ENCODE results near the gene ACOT8. TPM values are rescaled to one million over a fixed set of nuclear protein-coding genes. Genes with fewer than 3 reads are reported as not detected.

Gene ACOT8
- total RNA-seq, 4 donors from 2014 or later, result 84.6 to 108 (median 99.7) TPM

DNA sequence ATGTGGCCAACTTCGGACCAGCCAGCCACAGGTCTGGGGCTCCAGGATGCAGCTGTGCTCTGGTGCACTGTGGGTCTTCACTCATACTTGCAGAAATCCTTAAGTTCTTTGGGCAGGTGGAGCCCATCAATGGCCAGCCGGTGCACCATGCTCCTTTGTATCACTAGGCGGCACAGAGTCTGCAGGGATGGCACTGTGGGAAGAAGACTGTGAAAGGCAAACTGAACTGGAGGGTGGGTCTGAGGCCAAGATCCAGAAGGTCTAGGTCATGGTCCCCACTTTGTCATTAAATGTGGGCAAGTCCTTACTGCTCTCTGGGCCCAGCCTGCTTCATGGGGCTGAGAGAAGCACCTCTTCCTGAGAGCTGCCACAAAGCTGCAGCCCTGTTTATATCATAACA, 31.5 kb upstream of the ACOT8 start:
- intact Hi-C loops (cut with DNase I; ENCODE audit: low total_unique reads), result no loop called here
- DNase-seq, result no peak
- WGBS, 2 donors (ENCODE audit: low coverage in 1 of 2), result 90% methylated on average over 3 of the region's 3 CpGs; no CpG with 5 or more reads in 1 of the 2 donors
- peaks cover 15 to 47% (median 35%) of the 10 kb centered on the region in 4 donors for H3K4me1 ChIP-seq
- in situ Hi-C loops (cut with MboI; ENCODE audit: low pct_ligation_motif_present in 1 of 4, low pct_unique_long_range_greater_than_20kb in 1 of 4, low sequenced_read_pairs in 3 of 4), result no loop called here
- no peaks in the 10 kb centered on the region for H3K27me3 ChIP-seq
- H3K9me3 ChIP-seq, result no peaks in the 10 kb centered on the region
- peaks cover 0 to 1% (median 0%) of the 10 kb centered on the region in 4 donors for H3K36me3 ChIP-seq
- no peak overlapping the region for H3K4me3 ChIP-seq
- TF ChIP-seq, protein P1, sequence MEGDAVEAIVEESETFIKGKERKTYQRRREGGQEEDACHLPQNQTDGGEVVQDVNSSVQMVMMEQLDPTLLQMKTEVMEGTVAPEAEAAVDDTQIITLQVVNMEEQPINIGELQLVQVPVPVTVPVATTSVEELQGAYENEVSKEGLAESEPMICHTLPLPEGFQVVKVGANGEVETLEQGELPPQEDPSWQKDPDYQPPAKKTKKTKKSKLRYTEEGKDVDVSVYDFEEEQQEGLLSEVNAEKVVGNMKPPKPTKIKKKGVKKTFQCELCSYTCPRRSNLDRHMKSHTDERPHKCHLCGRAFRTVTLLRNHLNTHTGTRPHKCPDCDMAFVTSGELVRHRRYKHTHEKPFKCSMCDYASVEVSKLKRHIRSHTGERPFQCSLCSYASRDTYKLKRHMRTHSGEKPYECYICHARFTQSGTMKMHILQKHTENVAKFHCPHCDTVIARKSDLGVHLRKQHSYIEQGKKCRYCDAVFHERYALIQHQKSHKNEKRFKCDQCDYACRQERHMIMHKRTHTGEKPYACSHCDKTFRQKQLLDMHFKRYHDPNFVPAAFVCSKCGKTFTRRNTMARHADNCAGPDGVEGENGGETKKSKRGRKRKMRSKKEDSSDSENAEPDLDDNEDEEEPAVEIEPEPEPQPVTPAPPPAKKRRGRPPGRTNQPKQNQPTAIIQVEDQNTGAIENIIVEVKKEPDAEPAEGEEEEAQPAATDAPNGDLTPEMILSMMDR (IDR thresholded peaks at IDR 0.05), result no peak
- TF ChIP-seq EP300 (IDR thresholded peaks at IDR 0.05; ENCODE audit: low read depth), result no peak
- TF ChIP-seq POLR2A (IDR thresholded peaks at IDR 0.05), result no peak
- no peak for TF ChIP-seq POLR2AphosphoS5 (IDR thresholded peaks at IDR 0.05)
- no peak overlapping the region for H3K27ac ChIP-seq

DNA sequence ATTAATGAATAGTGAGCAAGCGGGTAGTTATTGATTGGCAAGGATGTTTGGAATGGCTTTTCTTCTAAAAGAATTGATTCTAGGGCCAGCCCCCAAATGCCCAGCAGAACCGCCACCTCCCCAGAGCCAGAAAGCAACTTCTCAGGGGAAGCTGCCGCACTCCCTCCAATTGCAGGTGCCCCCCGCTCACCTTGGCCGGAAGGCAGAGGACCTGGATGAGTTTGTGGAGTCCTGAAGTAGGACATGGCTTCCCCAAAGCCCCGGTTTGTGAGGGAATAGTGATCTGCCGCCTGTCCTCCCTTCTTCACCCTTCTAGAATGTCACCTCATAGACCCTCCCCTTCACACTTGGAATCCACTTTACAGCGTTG, 30.1 kb upstream of the ACOT8 start, which contains the start of gene SPATA25:
TSS of gene SPATA25 (minus strand) at position 277 of the 370 bp plus-strand sequence. CDS start at position 245, 32 bp downstream.
- in situ Hi-C loops (cut with MboI; ENCODE audit: low pct_ligation_motif_present in 1 of 4, low pct_unique_long_range_greater_than_20kb in 1 of 4, low sequenced_read_pairs in 3 of 4), result no loop called here
- Histone ChIP-seq H3K36me3 (peaks cover 0 to 7% (median 3%) of the 10 kb centered on the region in 4 donors), H3K4me1 (peaks cover 6 to 35% (median 22%) of the 10 kb centered on the region in 4 donors), H3K9me3 (no peaks in the 10 kb centered on the region), H3K27ac (no peak within 1 kb of the TSS), H3K4me3 (no peak within 1 kb of the TSS), H3K27me3 (no peaks in the 10 kb centered on the region)
- no peak for DNase-seq
- intact Hi-C loops (cut with DNase I; ENCODE audit: low total_unique reads), result no loop called here
- TF ChIP-seq, protein P1 (IDR thresholded peaks at IDR 0.05), result no peak
- no peak for TF ChIP-seq POLR2AphosphoS5 (IDR thresholded peaks at IDR 0.05)
- WGBS, 2 donors (ENCODE audit: low coverage in 1 of 2), result 92% methylated on average over 8 of the region's 8 CpGs; no CpG with 5 or more reads in 1 of the 2 donors

DNA sequence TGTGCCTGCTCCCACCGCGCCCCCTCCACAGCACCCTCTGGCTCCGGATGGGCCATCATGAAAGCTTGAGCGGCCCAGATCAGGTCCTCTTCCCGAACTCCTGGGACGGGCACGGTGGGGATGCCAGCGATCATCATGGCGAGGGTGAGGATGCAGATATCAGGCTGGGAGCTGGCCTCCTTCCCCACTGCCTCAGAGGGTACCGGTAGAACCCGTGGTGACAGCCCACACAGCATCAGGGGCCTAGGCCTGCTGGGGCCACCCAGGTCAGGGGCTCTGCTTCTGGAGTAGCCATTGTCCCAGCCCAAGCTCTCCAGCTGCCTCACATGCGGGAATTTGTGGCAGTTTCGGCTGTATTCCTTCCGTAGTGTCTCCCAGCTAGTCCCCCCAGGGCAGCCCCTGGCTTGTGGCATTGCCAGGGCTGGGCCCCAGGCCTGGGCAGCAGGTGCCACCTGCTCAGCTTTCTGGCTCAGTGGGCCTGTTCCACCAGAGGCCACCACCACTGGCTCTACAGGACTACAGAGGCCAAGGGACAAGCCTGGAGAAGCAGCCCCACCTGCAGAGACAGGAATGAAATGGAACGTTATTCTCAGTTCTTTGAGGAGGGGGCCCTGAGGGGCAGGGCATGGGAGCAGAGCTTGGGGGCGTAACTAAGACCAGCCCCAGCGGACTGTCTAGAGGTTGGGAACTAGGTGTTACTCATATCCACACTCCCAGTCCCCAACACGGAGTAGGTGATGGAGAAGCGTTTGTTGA, 29.6 kb upstream of the ACOT8 start:
- no peak for DNase-seq
- no peaks in the 10 kb centered on the region for H3K27me3 ChIP-seq
- 94 to 100% methylated on average over 3 to 19 of the region's 19 CpGs for WGBS, 2 donors (ENCODE audit: low coverage in 1 of 2)
- peaks cover 0 to 7% (median 3%) of the 10 kb centered on the region in 4 donors for H3K36me3 ChIP-seq
- H3K4me1 ChIP-seq, result peaks cover 5 to 35% (median 18%) of the 10 kb centered on the region in 4 donors
- no peak overlapping the region for H3K27ac ChIP-seq
- H3K9me3 ChIP-seq, result no peaks in the 10 kb centered on the region
- H3K4me3 ChIP-seq, result no peak overlapping the region
- intact Hi-C loops (cut with DNase I; ENCODE audit: low total_unique reads) (no loop called here), in situ Hi-C loops (cut with MboI; ENCODE audit: low pct_ligation_motif_present in 1 of 4, low pct_unique_long_range_greater_than_20kb in 1 of 4, low sequenced_read_pairs in 3 of 4) (no loop called here)
- TF ChIP-seq POLR2AphosphoS5 (IDR thresholded peaks at IDR 0.05) (no peak), POLR2A (IDR thresholded peaks at IDR 0.05) (no peak), EP300 (IDR thresholded peaks at IDR 0.05; ENCODE audit: low read depth) (no peak)
- TF ChIP-seq, protein P1 (IDR thresholded peaks at IDR 0.05), result no peak

DNA sequence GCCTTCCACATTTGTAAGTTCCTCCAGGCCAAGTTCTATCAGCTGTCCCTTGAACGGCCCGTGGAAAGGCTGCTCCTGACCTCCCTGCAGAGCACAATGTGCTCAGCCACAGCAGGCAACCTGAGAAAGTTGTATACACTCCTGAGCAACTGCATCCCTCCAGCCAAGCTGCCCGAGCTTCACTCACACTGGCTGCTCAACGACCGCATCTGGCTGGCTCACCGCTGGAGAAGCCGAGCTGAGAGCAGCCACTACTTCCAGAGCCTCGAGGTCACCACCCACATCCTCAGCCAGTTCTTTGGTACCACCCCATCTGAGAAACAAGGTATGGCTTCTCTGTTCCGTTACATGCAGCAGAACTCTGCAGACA, 25.9 kb upstream of the ACOT8 start:
- intact Hi-C loops (cut with DNase I; ENCODE audit: low total_unique reads), result no loop called here
- no peak for DNase-seq
- H3K36me3 ChIP-seq, result peaks cover 0 to 10% (median 3%) of the 10 kb centered on the region in 4 donors
- H3K4me3 ChIP-seq, result no peak overlapping the region
- in situ Hi-C loops (cut with MboI; ENCODE audit: low pct_ligation_motif_present in 1 of 4, low pct_unique_long_range_greater_than_20kb in 1 of 4, low sequenced_read_pairs in 3 of 4), result no loop called here
- peaks cover 10 to 26% (median 14%) of the 10 kb centered on the region in 4 donors for H3K4me1 ChIP-seq
- 77% methylated on average over 9 of the region's 9 CpGs; no CpG with 5 or more reads in 1 of the 2 donors for WGBS, 2 donors (ENCODE audit: low coverage in 1 of 2)
- H3K9me3 ChIP-seq, result no peaks in the 10 kb centered on the region
- H3K27me3 ChIP-seq, result no peaks in the 10 kb centered on the region
- no peak overlapping the region for H3K27ac ChIP-seq
- TF ChIP-seq EP300 (IDR thresholded peaks at IDR 0.05; ENCODE audit: low read depth), result no peak
- no peak for TF ChIP-seq POLR2AphosphoS5 (IDR thresholded peaks at IDR 0.05)
- TF ChIP-seq, protein P1 (IDR thresholded peaks at IDR 0.05), result no peak
- no peak for TF ChIP-seq POLR2A (IDR thresholded peaks at IDR 0.05)
